HEK293 (cell line): ENCODE measurements around the gene KDM4C.

Experiments
- CTCF ChIA-PET: fragments of 350-600 bp; formaldehyde crosslinking; extraction: SDS; loops from one replicate; lab custom pipeline; 2021; ENCODE audit warnings: antibody characterized with exemption; lab: Yijun Ruan, JAX
- POLR2A ChIA-PET: fragments of 300-600 bp; formaldehyde crosslinking; extraction: SDS; loops from one replicate; lab custom pipeline; 2020; ENCODE audit warnings: antibody characterized with exemption, inconsistent platforms; lab: Yijun Ruan, JAX
- H3K27ac ChIP-seq: fragments of 200-500 bp; sonication (Bioruptor generic); 2 replicates; pipeline ENCODE4 v1.5.1; 2014; ENCODE audit warnings: low read depth, low read length, control low read depth, inconsistent platforms; ENCODE audit errors: extremely low read depth
- H3K36me3 ChIP-seq, 2 experiments: fragments of 200-500 bp in 1 of 2; sonication (Bioruptor generic) in 1 of 2; 1 replicate in 1 of 2; 2 replicates in 1 of 2; pipeline ENCODE4 v1.5.1; 2014 to 2017; ENCODE audit warnings: inconsistent platforms in 2 of 2, low read length in 2 of 2; ENCODE audit not compliant: control insufficient read depth in 2 of 2, insufficient read depth in 1 of 2
- H3K4me1 ChIP-seq: fragments of 200-500 bp; sonication (Bioruptor generic); 2 replicates; pipeline ENCODE4 v1.5.1; 2014; ENCODE audit warnings: mild to moderate bottlenecking, low read length, inconsistent platforms; ENCODE audit not compliant: control insufficient read depth, insufficient read depth
- H3K4me3 ChIP-seq: 2 replicates; pipeline ENCODE4 v1.5.1; 2011; ENCODE audit warnings: low read depth, mild to moderate bottlenecking, control low read depth, low read length, moderate library complexity
- H3K9me3 ChIP-seq: fragments of 200-500 bp; sonication (Bioruptor generic); 2 replicates; pipeline ENCODE4 v1.5.1; 2014; ENCODE audit warnings: low read depth, low read length, inconsistent platforms; ENCODE audit not compliant: control insufficient read depth, insufficient read depth
- AEBP2 ChIP-seq: fragments of 450-650 bp; formaldehyde crosslinking; IDR thresholded peaks from 2 replicates; pipeline ENCODE4 v1.5.1; 2016; ENCODE audit warnings: missing biosample characterization, missing genetic modification characterization, borderline replicate concordance
- HIC1 ChIP-seq: fragments of 450-650 bp; formaldehyde crosslinking; IDR thresholded peaks from 2 replicates; pipeline ENCODE4 v1.5.1; 2016; ENCODE audit warnings: missing biosample characterization, missing genetic modification characterization
- KLF10 ChIP-seq: fragments of 450-650 bp; IDR thresholded peaks from 2 replicates; pipeline ENCODE4 v1.5.1; 2018; ENCODE audit warnings: missing biosample characterization, mild to moderate bottlenecking, missing genetic modification characterization
- SCRT2 ChIP-seq: fragments of 450-650 bp; formaldehyde crosslinking; IDR thresholded peaks from 2 replicates; pipeline ENCODE4 v1.5.1; 2016; ENCODE audit warnings: missing biosample characterization, missing genetic modification characterization
- SP7 ChIP-seq: fragments of 450-650 bp; formaldehyde crosslinking; IDR thresholded peaks from 2 replicates; pipeline ENCODE4 v1.5.1; 2016; ENCODE audit warnings: missing biosample characterization, missing genetic modification characterization
- ZBTB8A ChIP-seq: fragments of 450-650 bp; formaldehyde crosslinking; IDR thresholded peaks from 2 replicates; pipeline ENCODE4 v1.5.1; 2016; ENCODE audit warnings: missing biosample characterization, missing genetic modification characterization
- ZNF114 ChIP-seq: fragments of 450-650 bp; formaldehyde crosslinking; IDR thresholded peaks from 2 replicates; pipeline ENCODE4 v1.5.0; 2017; ENCODE audit warnings: missing biosample characterization, missing genetic modification characterization
- ZNF155 ChIP-seq: fragments of 450-650 bp; formaldehyde crosslinking; IDR thresholded peaks from 2 replicates; pipeline ENCODE4 v1.5.1; 2016; ENCODE audit warnings: missing biosample characterization, missing genetic modification characterization
- ZNF174 ChIP-seq: fragments of 450-650 bp; formaldehyde crosslinking; IDR thresholded peaks from 2 replicates; pipeline ENCODE4 v1.5.0; 2017; ENCODE audit warnings: missing biosample characterization, mild to moderate bottlenecking, missing genetic modification characterization
- ZNF239 ChIP-seq: fragments of 450-650 bp; formaldehyde crosslinking; IDR thresholded peaks from 2 replicates; pipeline ENCODE4 v1.5.1; 2016; ENCODE audit warnings: missing biosample characterization, missing genetic modification characterization
- ZNF302 ChIP-seq: fragments of 450-650 bp; formaldehyde crosslinking; IDR thresholded peaks from 2 replicates; pipeline ENCODE4 v1.5.1; 2016; ENCODE audit warnings: missing biosample characterization, missing genetic modification characterization, low read depth
- ZNF416 ChIP-seq: fragments of 450-650 bp; formaldehyde crosslinking; IDR thresholded peaks from 2 replicates; pipeline ENCODE4 v1.5.1; 2016; ENCODE audit warnings: missing biosample characterization, missing genetic modification characterization
- ZNF510 ChIP-seq: fragments of 450-650 bp; formaldehyde crosslinking; IDR thresholded peaks from 2 replicates; pipeline ENCODE4 v1.5.1; 2018; ENCODE audit warnings: mild to moderate bottlenecking, missing genetic modification characterization, missing biosample characterization; ENCODE audit not compliant: insufficient replicate concordance
- ZNF530 ChIP-seq: fragments of 450-650 bp; formaldehyde crosslinking; IDR thresholded peaks from 2 replicates; pipeline ENCODE4 v1.5.1; 2016; ENCODE audit warnings: low read depth, missing biosample characterization, missing genetic modification characterization
- ZNF555 ChIP-seq: fragments of 450-650 bp; formaldehyde crosslinking; conservative IDR thresholded peaks from 2 replicates; pipeline ENCODE4 v1.5.1; 2017; ENCODE audit warnings: missing biosample characterization, mild to moderate bottlenecking, missing genetic modification characterization, inconsistent platforms
- ZNF610 ChIP-seq: fragments of 450-650 bp; formaldehyde crosslinking; IDR thresholded peaks from 2 replicates; pipeline ENCODE4 v1.5.1; 2016; ENCODE audit warnings: missing biosample characterization, missing genetic modification characterization, borderline replicate concordance
- ZNF776 ChIP-seq: fragments of 450-650 bp; formaldehyde crosslinking; IDR thresholded peaks from 2 replicates; pipeline ENCODE4 v1.5.0; 2017; ENCODE audit warnings: missing biosample characterization, missing genetic modification characterization, borderline replicate concordance
- ZNF837 ChIP-seq: fragments of 450-650 bp; formaldehyde crosslinking; IDR thresholded peaks from 2 replicates; pipeline ENCODE4 v1.5.1; 2016; ENCODE audit warnings: missing biosample characterization, missing genetic modification characterization
- ZNF843 ChIP-seq: fragments of 450-650 bp; formaldehyde crosslinking; IDR thresholded peaks from 2 replicates; pipeline ENCODE4 v1.5.1; 2016; ENCODE audit warnings: missing biosample characterization, missing genetic modification characterization
- ZSCAN16 ChIP-seq: fragments of 450-650 bp; formaldehyde crosslinking; IDR thresholded peaks from 2 replicates; pipeline ENCODE4 v1.5.1; 2016; ENCODE audit warnings: missing biosample characterization, missing genetic modification characterization
- ZXDB ChIP-seq: fragments of 450-650 bp; formaldehyde crosslinking; IDR thresholded peaks from 2 replicates; pipeline ENCODE4 v1.5.1; 2016; ENCODE audit warnings: missing biosample characterization, missing genetic modification characterization
- TF ChIP-seq, protein P1 (sequence below): fragments of 450-650 bp; formaldehyde crosslinking; IDR thresholded peaks from 2 replicates; pipeline ENCODE4 v1.5.1; 2016; ENCODE audit warnings: missing biosample characterization, missing genetic modification characterization

The KDM4C gene

GRCh38 chr9:7079051-7079450, 321.3 kb downstream of the KDM4C start:
- H3K9me3 ChIP-seq, result no peaks in the 10 kb centered on the region
- CTCF ChIA-PET, result interaction anchor here (0.6 kb wide), 1 partner anchor 525 kb away, joined by 6 read pairs; no protein-coding TSS in a partner anchor
- POLR2A ChIA-PET, result no interaction called here
- H3K4me1 ChIP-seq, result no peaks in the 10 kb centered on the region
- H3K27ac ChIP-seq, result no peak overlapping the region
- no peak overlapping the region for H3K4me3 ChIP-seq
- TF ChIP-seq, protein P1, sequence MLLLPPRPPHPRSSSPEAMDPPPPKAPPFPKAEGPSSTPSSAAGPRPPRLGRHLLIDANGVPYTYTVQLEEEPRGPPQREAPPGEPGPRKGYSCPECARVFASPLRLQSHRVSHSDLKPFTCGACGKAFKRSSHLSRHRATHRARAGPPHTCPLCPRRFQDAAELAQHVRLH (tag by site-specific recombination), result no peak
- TF ChIP-seq ZNF837 (tag by site-specific recombination), result no peak
- H3K36me3 ChIP-seq, result peaks cover 0 to 7% of the 10 kb centered on the region in 2 experiments; a peak in 1 of 3 replicates

DNA sequence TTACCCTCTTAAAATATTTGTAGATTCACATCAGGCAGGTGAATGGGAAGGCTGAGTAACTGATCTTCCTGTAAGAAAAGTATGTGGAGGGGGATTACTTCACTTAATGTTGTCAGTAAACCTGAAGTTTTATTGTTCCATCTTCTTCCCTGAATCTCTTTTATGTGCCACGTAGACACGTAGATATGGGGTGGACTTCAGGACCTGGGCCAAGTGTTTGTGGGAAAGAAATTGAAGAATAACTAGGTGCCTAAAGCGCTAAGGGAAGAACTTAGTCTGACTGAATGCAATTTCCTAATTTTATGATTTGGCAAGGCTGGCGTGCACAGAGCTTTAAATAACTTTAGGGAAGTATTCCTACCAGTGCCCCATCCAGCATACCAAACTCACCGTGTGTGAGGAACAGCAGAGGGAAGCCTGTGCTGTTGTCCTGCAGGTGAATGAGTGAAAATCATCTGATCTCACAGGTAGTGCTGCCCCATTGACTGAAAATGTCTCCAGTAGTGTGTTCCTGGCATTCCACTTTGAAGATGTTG, 323.4 kb downstream of the KDM4C start:
- POLR2A ChIA-PET, result no interaction called here
- Histone ChIP-seq H3K4me3 (no peak overlapping the region), H3K4me1 (no peaks in the 10 kb centered on the region), H3K36me3 (peaks cover 0 to 7% of the 10 kb centered on the region in 2 experiments; a peak in 1 of 3 replicates)
- TF ChIP-seq ZNF843 (no peak), SCRT2 (tag by site-specific recombination) (no peak), ZXDB (tag by site-specific recombination) (no peak), ZNF114 (tag by site-specific recombination) (no peak), ZNF610 (tag by site-specific recombination) (no peak), ZBTB8A (no peak), KLF10 (tag by site-specific recombination) (no peak), ZSCAN16 (tag by site-specific recombination) (no peak), HIC1 (tag by site-specific recombination) (no peak), ZNF174 (tag by site-specific recombination) (no peak), ZNF416 (tag by site-specific recombination) (no peak), ZNF530 (tag by site-specific recombination) (no peak), AEBP2 (tag by site-specific recombination) (no peak), ZNF155 (tag by site-specific recombination) (no peak), SP7 (no peak), ZNF510 (no peak), ZNF776 (tag by site-specific recombination) (no peak), ZNF239 (tag by site-specific recombination) (no peak), ZNF555 (tag by site-specific recombination) (no peak), ZNF302 (tag by site-specific recombination) (no peak)
- TF ChIP-seq, all 188 proteins: peak for 0
- Histone ChIP-seq H3K9me3 (no peaks in the 10 kb centered on the region), H3K27ac (no peak overlapping the region)
- CTCF ChIA-PET, result interaction anchor here (0.6 kb wide), 1 partner anchor 22 kb away, joined by 5 read pairs; no protein-coding TSS in a partner anchor
